Measurements from ENCODE around the gene ASCC1. TPM values are rescaled to one million over a fixed set of nuclear protein-coding genes. Genes with fewer than 3 reads are reported as not detected.

Gene ASCC1
- total and polyA plus RNA-seq, 2 donors (not counting 1 experiment from before 2014, with no cell fraction given) = 17.9 to 28.1 TPM

DNA sequence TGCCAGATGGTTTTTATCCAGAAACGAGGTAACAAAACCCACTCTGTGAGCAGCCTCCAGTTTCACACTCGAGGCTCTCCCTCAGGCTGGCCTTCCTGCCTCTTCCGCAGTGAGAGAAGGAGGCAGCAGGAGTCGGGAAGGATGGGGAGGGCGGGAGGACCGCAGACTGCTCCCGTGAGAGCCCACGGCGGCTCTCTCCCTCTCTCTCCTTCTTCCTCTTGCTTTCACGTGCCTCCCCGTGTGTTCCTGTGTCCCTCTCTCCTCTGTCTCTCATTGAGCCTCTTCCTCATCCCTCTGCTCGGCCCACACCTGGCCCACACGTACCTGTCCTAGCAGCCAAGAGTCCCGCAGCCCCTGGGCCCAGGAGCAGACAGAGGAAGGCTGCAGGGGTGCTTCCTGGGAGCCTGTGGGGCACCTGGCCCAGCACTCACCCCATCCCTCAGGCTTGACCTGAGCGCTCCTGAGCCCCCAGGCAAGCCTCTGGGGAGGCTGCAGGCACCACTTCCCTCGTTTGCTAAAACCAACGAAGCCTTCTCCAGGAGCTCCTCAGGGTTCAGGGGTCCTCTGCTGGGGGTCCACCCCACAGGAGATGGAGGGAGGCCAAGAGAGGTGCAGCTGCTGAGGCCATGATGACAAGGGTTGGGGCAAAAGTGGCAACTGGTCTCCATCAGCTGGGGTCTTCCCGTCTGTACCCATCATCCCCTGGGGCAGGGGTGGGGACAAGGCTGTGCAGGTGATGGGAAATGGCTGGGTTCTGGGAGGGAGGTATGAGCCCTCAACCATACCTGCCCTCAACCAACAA lies 141.3 kb downstream of the ASCC1 start:
- Histone ChIP-seq H3K27me3 (replicated peaks in 1 of 4; ENCODE audit: control extremely low read depth in 1 of 4, control insufficient read depth in 3 of 4, insufficient read depth in 4 of 4, low read length in 3 of 4) (no peaks in the 10 kb centered on the region), H3K27ac (ENCODE audit: low read length in 2 of 2) (no peak overlapping the region), H3K4me2 (replicated peaks; ENCODE audit: low read depth, low read length, poor library complexity, severe bottlenecking) (no peak overlapping the region), H4K20me1 (ENCODE audit: control insufficient read depth, insufficient read depth, low read length, poor library complexity, severe bottlenecking) (peaks cover 52% of the 10 kb centered on the region), H3K9ac (ENCODE audit: low read length) (no peak overlapping the region), H3K4me1 (ENCODE audit: control insufficient read depth in 2 of 2, insufficient read depth in 2 of 2, low read length in 2 of 2) (peaks cover 25 to 31% of the 10 kb centered on the region in 2 donors), H2AFZ (ENCODE audit: insufficient read depth, low read depth, low read length, poor library complexity, severe bottlenecking) (no peak overlapping the region), H3K9me3 (ENCODE audit: control extremely low read depth in 1 of 3, control insufficient read depth in 2 of 3, insufficient read depth in 1 of 3, low read length in 2 of 3) (peaks cover 0 to 7% (median 0%) of the 10 kb centered on the region in 3 donors), H3K4me3 (ENCODE audit: control extremely low read depth in 1 of 5, extremely low read depth in 1 of 5, insufficient read depth in 1 of 5, low read depth in 2 of 5, low read length in 4 of 5) (no peak overlapping the region), H3K36me3 (replicated peaks in 1 of 2; ENCODE audit: control extremely low read depth in 1 of 2, control insufficient read depth in 1 of 2, extremely low read depth in 1 of 2, insufficient read depth in 2 of 2, low read length in 1 of 2) (peaks cover 0 to 49% of the 10 kb centered on the region in 2 experiments), H3K79me2 (ENCODE audit: control insufficient read depth, insufficient read depth, low read length) (peaks cover 26% of the 10 kb centered on the region)
- ChIA-PET POLR2A (no interaction called here), CTCF (no interaction called here)
- 77% methylated on average over 14 of the region's 18 CpGs for WGBS (ENCODE audit: insufficient coverage)
- TF ChIP-seq, protein P1, sequence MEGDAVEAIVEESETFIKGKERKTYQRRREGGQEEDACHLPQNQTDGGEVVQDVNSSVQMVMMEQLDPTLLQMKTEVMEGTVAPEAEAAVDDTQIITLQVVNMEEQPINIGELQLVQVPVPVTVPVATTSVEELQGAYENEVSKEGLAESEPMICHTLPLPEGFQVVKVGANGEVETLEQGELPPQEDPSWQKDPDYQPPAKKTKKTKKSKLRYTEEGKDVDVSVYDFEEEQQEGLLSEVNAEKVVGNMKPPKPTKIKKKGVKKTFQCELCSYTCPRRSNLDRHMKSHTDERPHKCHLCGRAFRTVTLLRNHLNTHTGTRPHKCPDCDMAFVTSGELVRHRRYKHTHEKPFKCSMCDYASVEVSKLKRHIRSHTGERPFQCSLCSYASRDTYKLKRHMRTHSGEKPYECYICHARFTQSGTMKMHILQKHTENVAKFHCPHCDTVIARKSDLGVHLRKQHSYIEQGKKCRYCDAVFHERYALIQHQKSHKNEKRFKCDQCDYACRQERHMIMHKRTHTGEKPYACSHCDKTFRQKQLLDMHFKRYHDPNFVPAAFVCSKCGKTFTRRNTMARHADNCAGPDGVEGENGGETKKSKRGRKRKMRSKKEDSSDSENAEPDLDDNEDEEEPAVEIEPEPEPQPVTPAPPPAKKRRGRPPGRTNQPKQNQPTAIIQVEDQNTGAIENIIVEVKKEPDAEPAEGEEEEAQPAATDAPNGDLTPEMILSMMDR (IDR thresholded peaks at IDR 0.05) = no peak
- TF ChIP-seq EZH2 (IDR thresholded peaks at IDR 0.05; ENCODE audit: borderline replicate concordance, insufficient read depth, low read depth, low read length, poor library complexity, severe bottlenecking) = no peak
- no peak for ATAC-seq (ENCODE audit: low read depth)
- no peak for DNase-seq
- Mint-ChIP-seq H3K9me3 (ENCODE audit: insufficient read depth) (no peaks in the 10 kb centered on the region), H3K4me1 (peaks cover 41% of the 10 kb centered on the region), H3K27ac (peak overlapping the region; percentile 41), H3K27me3 (no peaks in the 10 kb centered on the region), H3K4me3 (no peak overlapping the region)
- intact Hi-C loops (cut with micrococcal nuclease) = no loop called here
